Neural crest cell (in vitro differentiated cells): ENCODE data around the gene C20orf173. TPM values are rescaled to one million over a fixed set of nuclear protein-coding genes. Genes with fewer than 3 reads are reported as not detected.

Source experiments
- DNase-seq: peaks from one replicate; pipeline ENCODE4 v3.0.0; 2021; ENCODE audit warnings: low read depth, mixed read lengths, low spot score
- H3K27ac Mint-ChIP-seq: one replicate; pipeline ENCODE4 v1.8.0; 2021; ENCODE audit warnings: mild to moderate bottlenecking, mixed read lengths; ENCODE audit not compliant: unreplicated experiment
- H3K27me3 Mint-ChIP-seq: 2 replicates; pipeline ENCODE4 v1.8.0; 2021; ENCODE audit warnings: low read depth, mild to moderate bottlenecking, mixed read lengths
- H3K36me3 Mint-ChIP-seq: 2 replicates; pipeline ENCODE4 v1.8.0; 2021; ENCODE audit warnings: low read depth, mild to moderate bottlenecking, mixed read lengths
- H3K4me1 Mint-ChIP-seq: 2 replicates; pipeline ENCODE4 v1.8.0; 2021; ENCODE audit warnings: mixed read lengths
- H3K4me3 Mint-ChIP-seq: one replicate; pipeline ENCODE4 v1.8.0; 2021; ENCODE audit warnings: mild to moderate bottlenecking, mixed read lengths
- H3K9me3 Mint-ChIP-seq: 2 replicates; pipeline ENCODE4 v1.8.0; 2021; ENCODE audit warnings: mixed read lengths
- total RNA-seq: library from RNA; stranded (reverse); gene quantifications from 2 replicates; pipeline ENCODE4 v1.2.1, GENCODE V29; 2021
- TF ChIP-seq, protein P1 (sequence below): fragments of 200-600 bp; sonication (generic); conservative IDR thresholded peaks from 2 replicates; pipeline ENCODE4 v1.5.0; 2021; ENCODE audit warnings: antibody characterized with exemption, mild to moderate bottlenecking

Gene C20orf173
- total RNA-seq, 1 donor from 2014 or later: not detected

DNA sequence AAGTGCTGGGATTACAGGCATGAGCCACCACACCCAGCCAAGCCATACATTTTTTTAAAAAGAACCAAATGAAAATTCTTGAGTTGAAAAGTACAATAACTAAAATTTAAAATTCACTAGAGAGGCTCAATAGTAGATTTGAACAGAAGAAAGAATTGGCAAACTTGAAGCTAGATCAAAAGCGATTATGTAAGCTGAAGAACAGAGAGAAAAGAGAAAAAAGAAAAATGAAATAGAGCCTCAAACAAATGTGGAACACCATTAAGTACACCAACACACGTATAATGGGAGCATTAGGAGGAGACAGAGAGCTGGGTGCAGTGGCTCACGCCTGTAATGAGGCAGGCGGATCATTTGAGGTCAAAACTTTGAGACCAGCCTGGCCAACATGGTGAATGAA is 43.4 kb upstream of the C20orf173 start:
- DNase-seq: no peak
- TF ChIP-seq, protein P1, sequence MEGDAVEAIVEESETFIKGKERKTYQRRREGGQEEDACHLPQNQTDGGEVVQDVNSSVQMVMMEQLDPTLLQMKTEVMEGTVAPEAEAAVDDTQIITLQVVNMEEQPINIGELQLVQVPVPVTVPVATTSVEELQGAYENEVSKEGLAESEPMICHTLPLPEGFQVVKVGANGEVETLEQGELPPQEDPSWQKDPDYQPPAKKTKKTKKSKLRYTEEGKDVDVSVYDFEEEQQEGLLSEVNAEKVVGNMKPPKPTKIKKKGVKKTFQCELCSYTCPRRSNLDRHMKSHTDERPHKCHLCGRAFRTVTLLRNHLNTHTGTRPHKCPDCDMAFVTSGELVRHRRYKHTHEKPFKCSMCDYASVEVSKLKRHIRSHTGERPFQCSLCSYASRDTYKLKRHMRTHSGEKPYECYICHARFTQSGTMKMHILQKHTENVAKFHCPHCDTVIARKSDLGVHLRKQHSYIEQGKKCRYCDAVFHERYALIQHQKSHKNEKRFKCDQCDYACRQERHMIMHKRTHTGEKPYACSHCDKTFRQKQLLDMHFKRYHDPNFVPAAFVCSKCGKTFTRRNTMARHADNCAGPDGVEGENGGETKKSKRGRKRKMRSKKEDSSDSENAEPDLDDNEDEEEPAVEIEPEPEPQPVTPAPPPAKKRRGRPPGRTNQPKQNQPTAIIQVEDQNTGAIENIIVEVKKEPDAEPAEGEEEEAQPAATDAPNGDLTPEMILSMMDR: no peak
- H3K27ac Mint-ChIP-seq: no peak overlapping the region
- H3K4me1 Mint-ChIP-seq: no peaks in the 10 kb centered on the region
- no peaks in the 10 kb centered on the region for H3K27me3 Mint-ChIP-seq
- H3K9me3 Mint-ChIP-seq: no peaks in the 10 kb centered on the region
- H3K4me3 Mint-ChIP-seq: no peak overlapping the region
- H3K36me3 Mint-ChIP-seq: no peaks in the 10 kb centered on the region

DNA sequence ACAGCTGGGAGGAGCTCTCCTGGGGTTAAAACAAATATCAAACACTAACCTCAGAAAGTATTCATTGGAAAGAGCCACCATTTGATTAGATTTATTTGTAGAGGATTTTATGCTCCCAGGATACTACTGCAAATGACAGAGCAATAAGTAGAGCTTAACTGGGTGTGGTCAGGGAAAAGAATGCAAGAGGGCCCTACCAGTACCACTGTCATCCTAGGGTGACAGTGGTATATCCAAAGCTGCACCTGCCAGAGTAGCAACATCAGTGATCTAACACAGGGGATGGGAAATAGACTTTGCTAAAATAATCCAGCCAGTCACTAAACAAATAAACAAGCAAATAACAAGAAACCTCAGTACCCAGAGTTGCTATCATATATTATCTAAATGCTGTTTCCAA is 42.1 kb upstream of the C20orf173 start:
- Mint-ChIP-seq H3K36me3 (no peaks in the 10 kb centered on the region), H3K4me3 (no peak overlapping the region), H3K4me1 (no peaks in the 10 kb centered on the region), H3K9me3 (no peaks in the 10 kb centered on the region), H3K27ac (no peak overlapping the region), H3K27me3 (peaks cover 3% of the 10 kb centered on the region)
- TF ChIP-seq, protein P1: no peak
- no peak for DNase-seq

DNA sequence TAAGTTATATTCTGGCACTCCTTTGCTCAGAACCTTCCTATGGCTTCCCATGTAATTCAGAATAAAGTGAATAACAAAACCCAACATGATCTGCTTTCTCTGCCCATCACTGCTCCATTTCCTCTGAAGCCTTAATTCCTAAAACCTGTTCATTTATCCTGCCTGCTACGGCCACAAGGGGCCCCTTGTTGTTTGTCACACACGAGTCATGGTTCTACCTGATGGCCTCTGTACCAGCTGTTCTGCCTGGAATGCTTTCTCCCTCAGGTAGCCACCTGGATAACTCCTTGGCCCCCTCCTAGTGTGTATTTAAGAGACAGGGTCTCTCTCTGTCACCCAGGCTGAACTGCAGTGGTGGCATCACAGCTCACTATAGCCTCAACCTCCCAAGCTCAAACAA is 39.2 kb upstream of the C20orf173 start:
- H3K36me3 Mint-ChIP-seq: no peaks in the 10 kb centered on the region
- H3K27ac Mint-ChIP-seq: no peak overlapping the region
- TF ChIP-seq, protein P1: peak; percentile 46
- H3K27me3 Mint-ChIP-seq: peaks cover 5% of the 10 kb centered on the region
- no peak overlapping the region for H3K4me3 Mint-ChIP-seq
- no peaks in the 10 kb centered on the region for H3K9me3 Mint-ChIP-seq
- no peaks in the 10 kb centered on the region for H3K4me1 Mint-ChIP-seq
- no peak for DNase-seq

DNA sequence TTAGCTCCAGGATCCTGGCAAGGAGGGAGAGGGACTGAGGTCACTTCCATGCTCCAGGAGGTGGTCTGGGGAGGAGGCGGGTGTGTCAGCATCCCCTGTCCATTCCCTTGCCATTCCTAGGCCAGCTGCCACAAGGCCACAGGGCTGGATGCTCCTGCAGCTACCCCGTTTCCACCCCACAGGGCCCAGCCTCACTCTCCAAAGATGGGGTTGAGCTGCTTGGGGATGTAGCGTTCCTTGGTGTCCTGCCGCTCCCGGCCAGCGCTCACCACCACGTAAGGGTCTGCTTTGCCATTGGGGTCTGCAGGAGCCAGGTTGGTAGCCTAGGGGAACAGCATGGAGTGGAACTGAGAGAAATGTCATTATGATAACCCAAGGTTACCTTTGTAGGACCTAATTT is 35.5 kb upstream of the C20orf173 start:
- TF ChIP-seq, protein P1: no peak
- H3K27ac Mint-ChIP-seq: no peak overlapping the region
- H3K9me3 Mint-ChIP-seq: no peaks in the 10 kb centered on the region
- H3K4me1 Mint-ChIP-seq: peaks cover 4% of the 10 kb centered on the region
- no peak overlapping the region for H3K4me3 Mint-ChIP-seq
- H3K36me3 Mint-ChIP-seq: no peaks in the 10 kb centered on the region
- DNase-seq: no peak
- peaks cover 5% of the 10 kb centered on the region for H3K27me3 Mint-ChIP-seq

DNA sequence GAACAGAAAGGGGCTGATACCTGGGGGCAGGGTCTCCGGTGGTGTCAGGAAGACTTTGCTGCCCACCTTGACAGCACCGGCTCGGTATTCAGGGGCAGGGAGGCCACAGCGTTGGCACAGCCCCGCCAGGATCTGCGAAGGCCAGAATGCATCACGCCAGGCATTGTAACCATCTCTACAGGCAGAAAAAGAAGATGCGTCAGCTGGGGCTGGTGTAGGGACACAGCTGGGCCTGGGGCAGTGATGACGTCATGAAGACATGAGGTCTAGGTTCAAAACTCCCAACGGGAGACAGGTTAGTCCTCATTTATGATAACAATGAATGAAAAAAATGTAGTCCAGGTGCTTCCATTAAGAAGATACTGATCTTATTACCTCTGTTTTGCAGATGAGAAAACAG is 34.4 kb upstream of the C20orf173 start:
- Mint-ChIP-seq H3K27me3 (peaks cover 5% of the 10 kb centered on the region), H3K36me3 (no peaks in the 10 kb centered on the region), H3K27ac (no peak overlapping the region), H3K4me1 (peaks cover 4% of the 10 kb centered on the region), H3K9me3 (no peaks in the 10 kb centered on the region), H3K4me3 (no peak overlapping the region)
- no peak for DNase-seq
- TF ChIP-seq, protein P1: no peak

DNA sequence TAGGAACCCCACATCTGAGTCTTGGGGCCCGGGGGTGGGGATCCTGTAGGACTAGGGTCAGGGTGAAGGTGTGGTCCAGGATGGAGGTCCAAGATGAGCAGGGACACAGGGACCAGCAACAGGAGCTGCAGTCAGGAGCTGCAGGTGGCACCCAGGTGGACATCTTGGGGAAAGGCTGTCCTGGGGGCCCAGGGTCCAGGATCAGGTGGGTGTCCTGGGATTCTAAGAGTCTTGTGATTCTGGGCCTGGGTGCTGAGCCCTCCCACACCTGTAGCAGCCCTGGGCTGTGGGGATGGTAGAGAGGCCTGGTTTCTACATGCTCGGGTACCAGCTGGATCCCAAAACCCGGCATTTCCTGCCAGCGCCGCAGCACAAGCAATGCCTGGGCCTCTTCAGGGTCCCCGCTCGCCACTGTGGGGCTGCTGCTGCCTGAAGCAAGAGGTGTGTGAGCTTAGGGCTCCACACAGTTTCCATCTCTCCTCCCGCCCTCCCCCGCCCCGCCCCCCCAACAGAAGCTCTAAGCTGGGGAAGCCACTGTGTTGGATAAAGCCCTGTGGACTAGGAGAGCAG is 33.2 kb upstream of the C20orf173 start:
- H3K9me3 Mint-ChIP-seq: no peaks in the 10 kb centered on the region
- DNase-seq: no peak
- H3K36me3 Mint-ChIP-seq: peaks cover 3% of the 10 kb centered on the region
- TF ChIP-seq, protein P1: no peak
- no peak overlapping the region for H3K27ac Mint-ChIP-seq
- no peak overlapping the region for H3K4me3 Mint-ChIP-seq
- H3K4me1 Mint-ChIP-seq: peaks cover 4% of the 10 kb centered on the region
- H3K27me3 Mint-ChIP-seq: peaks cover 5% of the 10 kb centered on the region
